Stimulated activated naive CD4-positive, alpha-beta T cell treated with Interleukin-2 at 50 U/mL for 16 hours (primary cell): ENCODE data around the gene DAND5.

ENCODE experiments used
- DNase-seq: peaks from one replicate; lab custom pipeline; 2025; lab: John Stamatoyannopoulos, UW

The DAND5 gene

DNA sequence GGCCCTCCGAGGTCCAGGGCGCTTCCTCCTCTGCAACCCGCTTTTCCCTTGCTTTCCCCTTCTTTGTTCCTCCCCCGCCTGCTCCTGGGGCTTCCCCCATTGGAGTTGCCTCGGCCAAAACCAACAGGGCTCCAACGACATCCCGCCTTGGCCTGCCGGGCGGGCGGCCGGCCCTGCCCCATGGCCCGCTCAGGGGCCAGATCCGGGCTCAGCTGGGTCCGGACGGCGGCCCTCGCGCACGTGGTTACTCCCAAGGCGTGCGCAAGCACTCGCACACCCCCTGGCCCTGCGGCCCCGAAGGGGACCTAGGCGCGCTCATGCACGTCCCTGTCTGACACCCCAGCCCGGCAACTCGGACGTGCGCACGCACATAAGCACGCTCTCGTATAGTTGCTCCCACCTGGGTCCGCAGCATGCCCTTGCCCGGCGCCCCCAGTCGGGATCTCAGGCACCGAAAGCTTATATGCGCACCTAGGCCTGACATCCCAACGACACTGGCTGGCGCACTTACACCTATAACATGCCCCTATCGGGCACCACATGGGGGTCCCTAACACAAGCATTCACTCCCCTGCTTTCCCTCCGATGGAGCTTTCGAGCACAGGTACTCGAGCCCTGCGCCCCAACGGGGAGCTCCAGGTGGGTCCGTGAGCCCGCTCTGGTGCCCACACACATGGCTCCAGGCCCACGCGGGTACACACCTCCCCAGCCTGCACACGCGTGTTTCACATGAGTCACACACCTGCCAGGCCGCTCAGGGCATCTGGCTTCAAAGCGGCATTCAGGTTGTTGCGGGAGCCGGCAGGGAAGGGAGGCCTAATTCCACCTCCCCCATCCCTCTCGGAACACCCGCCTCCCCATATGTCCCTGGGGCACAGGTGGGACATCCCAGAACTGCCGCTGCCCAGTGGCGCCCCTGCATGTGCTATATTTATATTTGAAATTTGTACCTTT lies 40.9 kb downstream of the DAND5 start:
- DNase-seq, result no peak

DNA sequence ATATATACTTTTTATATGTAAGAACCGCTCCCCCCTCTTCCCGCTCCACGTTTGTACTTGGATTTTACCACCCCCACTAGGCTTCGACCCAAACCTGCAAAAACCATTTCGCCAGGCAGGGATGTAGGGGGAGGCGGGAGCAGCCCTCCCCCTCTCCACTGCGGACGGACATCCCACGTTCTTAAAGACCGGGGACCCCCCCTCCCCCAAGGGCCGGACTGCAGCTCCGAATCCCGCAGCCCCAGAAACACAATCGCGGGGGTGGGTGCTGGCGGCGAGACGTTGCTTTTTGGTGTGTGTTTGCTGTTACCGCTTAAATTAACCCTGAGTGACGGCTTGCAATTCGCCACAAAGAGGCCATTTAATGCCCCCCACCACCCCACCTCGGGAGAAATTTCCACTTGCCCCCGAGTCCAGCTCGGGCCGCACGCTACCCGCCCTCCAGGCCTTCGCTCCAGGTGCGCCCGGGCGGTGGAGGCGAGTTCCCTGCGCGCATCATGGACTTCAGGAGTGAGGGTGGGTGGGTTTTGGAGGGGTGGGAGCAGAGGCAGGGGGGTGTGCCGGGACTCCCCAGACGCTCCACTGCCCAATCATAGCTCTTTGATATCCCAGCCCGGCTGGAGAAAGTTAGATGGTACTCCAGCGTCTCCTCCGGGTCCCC lies 41.7 kb downstream of the DAND5 start:
- DNase-seq, result no peak

GRCh38 chr19:13011653-13012389 lies 42.4 kb downstream of the DAND5 start:
- DNase-seq, result no peak

GRCh38 chr19:13012390-13012689 lies 43.0 kb downstream of the DAND5 start:
- no peak for DNase-seq

DNA sequence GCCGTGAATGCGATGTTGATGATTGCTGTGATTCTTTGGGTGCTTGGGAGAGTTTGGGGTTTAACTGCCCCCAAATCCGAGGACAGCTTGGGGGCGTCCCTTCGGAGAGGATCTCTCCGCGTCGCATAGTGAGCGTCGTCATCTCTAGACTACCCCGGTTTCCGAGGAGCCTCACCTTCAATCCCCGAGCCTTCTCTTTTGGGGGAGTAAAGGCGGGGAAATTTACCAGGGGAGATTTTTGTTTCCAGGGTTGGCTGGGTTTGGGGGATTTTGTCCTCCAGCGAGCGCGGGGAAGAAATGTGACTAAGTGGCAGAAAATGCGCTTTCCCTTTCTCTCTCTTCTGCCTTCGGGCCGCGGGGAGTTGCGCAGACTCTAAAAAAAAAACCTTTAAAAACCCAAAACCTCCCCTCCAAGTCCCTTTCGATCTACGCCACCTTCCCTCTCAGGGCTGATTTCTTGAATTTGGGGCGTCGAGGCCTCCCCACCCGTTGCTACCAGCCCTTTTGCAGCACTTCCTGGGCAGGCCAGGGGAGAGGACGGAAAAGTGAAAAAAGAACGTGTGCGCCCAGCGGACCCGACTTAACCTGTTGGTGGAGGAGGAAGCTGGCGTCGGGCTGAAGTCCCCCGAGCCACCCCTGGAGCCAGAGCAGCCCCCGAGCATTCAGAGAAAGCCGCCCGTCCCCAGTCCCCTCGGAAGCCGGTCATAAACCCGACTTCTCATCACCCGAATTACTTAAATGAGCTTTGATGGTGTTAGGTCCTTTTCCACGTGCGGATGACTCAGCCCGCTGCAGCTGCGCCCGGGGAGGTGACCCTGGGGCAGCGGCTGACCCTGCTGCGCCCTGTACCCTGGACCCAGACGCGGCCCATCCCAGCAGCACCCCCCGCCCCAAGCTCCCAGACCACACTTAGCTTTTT lies 43.6 kb downstream of the DAND5 start:
- DNase-seq, result no peak

DNA sequence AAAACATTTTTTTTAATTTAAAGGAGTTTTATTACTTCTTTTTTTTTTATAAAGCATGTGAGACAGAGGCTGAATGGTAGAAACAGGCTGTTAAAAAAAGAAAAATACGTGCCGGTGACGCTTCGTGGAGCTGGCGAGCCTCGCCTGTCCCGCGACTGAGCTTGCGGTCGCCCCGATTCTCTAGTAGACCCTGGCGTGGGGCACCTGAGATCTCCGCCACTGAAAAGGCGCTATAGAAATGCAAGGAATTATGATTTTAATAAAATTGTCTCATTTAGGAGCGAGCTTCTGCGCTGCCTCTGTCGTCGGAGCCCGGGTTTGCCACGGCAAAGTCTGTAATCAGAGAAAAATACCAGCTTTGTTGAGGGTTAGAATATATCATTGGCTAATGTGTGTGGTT lies 44.3 kb downstream of the DAND5 start:
- DNase-seq, result no peak

DNA sequence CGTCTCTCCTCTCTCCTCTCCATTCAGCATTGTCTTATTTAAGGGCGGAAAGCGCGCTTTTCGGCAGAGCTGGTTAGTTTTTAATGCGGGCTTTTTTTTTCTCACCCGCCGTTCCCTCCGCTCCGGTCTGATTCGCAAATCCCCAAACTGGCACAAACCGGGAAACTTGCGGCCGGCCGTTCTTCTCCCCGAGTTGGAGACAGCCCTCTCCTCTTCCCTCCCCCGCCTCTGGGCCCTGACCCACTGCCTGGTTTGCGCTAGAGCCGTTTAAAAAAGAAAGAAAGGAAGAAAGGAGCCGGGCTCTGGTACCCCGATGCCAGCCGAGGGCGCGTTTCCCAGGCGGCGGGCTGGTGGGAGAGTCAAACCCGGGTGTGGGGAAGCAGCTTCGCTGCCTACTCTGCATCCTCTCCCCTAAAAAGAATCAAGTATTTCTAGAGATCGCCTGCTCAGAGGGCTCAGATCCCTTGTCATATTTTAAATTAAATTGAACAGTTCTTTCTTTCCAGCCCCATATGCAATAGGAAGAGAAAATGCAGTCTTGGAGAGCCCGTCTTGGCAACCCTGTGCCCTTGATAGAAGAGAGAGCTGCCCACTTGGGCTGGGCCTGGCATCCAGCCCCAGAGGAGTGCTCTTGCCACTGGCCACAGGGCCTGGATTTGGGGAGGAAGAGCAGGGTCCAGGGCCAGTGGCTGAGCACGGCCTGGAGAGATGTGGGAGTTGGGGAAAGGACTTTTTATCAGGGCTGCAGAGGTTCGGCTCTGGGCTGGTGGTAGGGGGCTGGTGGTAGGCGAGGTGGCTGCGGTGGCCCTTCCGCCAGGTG lies 44.9 kb downstream of the DAND5 start:
- no peak for DNase-seq

DNA sequence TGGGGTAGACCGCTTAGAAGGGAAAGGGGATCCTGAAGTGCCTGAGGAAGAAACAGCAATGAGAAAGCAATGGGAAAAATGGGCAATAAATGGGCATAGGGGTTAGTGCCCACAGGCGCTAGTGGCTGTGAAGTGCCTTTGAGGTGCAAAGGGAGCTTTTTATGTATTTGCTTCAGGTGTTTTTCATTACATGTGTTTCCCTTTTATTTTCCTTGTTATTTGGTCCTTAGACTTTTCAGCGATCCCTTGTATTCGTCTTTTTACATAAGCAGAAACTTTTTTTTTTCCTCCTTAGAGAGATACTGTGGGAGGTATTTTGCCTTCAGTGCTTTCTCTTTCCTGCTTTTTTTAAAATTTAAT lies 45.5 kb downstream of the DAND5 start:
- no peak for DNase-seq

GRCh38 chr19:13015361-13016223 lies 46.2 kb downstream of the DAND5 start:
- DNase-seq, result no peak

GRCh38 chr19:13016245-13016627 lies 46.9 kb downstream of the DAND5 start:
- DNase-seq, result no peak

DNA sequence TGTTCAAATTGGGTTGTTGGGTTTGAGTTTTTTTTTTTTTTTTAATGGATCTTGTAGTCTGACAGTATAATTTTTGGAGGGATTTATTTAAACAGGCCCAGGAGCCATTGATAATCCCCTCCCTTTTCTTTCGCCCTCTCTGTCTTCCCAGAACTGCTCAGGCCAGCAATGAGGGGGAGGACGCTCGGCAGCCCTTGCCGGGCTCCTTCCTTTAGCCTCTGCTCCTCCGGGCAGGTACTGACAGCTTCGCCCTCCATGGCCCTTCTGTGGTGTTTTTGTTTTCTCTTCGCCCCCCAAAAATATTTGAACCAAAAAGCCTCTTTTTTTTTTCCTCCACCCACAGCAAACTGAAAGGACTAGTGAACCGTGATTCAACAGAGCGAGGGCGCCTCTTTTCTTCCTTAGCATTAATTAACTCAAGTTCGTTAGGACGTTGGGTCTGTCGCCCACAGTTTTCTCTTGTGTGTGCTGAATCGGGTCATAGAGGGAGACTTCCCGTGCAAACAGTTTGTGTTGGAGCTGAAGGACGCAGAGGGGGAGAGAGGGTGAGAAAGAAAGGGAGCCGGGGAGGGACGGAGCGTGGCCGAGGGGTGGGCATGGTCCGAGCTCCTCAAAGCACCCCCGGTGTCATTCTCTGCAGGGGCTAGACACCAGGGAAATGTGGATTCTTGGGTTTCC lies 47.4 kb downstream of the DAND5 start:
- no peak for DNase-seq

DNA sequence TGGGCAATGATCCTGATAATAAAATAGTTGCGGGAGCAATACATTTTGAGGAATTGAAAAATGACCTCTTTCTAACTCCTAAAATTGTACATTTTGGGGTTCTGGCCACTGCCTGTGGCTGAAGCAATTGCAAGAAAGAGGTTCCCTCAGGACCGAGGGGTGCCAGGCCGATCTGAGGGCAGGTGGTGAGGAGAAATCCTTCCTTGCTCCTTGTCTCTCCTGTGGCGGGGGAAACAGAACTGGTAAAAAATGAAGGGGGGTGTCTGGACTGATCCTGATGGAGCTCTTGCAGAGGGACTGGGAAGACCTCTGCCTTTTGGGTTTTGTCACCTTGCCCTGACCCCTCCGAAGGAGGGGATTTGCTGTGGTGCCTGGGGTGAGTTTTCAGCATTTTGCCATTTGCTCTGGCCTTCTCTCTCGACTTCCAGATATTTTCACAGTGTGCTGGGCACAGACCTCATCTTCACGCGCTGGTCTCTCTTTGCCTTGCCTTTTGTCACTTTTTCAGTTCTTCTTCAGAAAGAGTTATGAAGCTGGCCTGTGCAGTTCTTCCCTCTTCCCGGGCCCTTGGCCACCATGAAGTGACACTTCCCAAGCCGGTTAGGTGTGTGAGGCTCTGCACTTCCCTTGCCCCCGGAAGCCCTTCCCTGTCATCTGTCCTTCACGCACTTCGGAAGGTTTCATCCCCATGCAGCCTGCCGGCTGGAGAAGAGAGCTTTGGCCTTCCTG lies 48.1 kb downstream of the DAND5 start:
- no peak for DNase-seq

GRCh38 chr19:13018035-13018914 lies 48.9 kb downstream of the DAND5 start:
- DNase-seq, result no peak

DNA sequence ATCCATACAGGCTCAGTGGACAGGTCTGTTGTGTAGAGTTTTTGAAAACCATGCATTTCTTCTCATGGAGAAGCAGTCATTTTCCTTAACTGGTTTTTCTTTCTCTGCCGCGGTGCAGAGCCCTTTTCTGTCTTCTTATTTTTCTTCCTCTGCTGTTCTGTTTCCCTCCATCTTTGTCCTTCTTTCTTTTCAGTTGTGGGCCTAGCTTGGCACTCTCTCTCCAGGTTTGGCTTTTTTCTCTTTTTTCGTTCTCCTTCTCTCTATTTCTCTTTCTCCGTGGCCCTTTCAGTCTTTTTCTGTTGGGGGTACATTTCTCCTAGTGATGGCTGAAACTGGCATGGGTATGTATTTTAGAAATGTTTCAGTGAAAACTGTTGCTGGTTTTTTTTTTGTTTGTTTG lies 50.0 kb downstream of the DAND5 start:
- no peak for DNase-seq

DNA sequence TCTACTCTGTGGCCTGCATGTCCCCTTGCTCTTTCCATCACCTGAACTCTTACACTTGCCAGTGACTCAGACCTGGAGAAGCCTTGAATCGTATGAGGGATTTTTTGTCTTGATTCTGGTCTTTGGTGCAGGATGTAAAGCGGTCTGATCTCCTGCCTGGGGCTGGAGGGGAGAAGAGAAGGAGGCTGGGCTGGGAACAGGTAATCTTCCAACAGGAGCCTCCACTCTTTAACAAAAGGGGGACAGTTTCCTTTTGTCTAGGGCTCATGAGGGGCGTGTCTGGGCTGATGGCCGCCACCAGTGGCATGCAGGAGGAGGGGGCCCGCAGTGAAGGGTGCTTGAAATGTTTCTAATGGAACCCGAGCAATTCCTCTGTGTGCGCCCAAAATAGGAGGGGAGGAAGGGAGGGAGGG lies 50.6 kb downstream of the DAND5 start:
- no peak for DNase-seq

DNA sequence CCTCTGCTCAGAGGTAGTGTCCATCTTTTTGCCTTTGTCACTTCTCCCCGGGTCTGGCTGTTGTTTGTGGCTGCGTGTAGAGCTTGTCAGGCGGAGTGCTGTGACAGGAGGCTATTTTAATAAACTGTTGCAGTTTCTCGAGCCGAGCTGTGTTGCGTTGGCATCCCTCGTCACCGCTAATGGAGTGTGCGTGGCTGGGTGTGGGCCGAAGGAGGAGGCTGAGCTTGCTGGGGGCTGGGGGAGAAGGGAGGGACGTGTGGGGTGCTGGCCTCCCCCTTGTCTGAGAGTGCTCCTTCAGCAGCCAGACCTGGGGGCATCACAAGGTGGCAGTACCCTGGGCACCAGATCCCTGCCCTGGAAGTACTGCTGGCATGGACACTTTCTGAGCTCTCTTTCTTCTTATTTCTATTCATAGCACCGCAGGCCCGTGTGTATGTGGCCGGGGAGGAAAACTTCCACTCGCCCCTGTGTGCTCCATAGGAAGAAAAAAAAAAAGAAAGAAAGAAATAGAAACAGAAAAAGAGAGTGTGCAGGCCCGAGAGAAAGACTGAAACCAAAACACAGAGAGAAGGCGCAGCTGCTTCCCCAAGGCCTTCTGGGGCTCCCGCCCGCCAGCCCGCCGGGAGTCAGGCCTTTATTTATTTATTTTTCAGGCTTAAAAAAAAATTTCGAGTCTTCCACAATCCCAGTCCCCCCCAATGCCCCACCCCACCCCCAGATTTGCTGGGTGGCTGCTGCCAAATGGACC lies 52.9 kb downstream of the DAND5 start:
- no peak for DNase-seq
